Measurements from ENCODE around the gene ZNF787. TPM values are rescaled to one million over a fixed set of nuclear protein-coding genes. Genes with fewer than 3 reads are reported as not detected.
A peak's percentile ranks its signal among the peaks of the same experiment; 100 is the strongest.

ZNF787 gene
- total and polyA plus RNA-seq, 10 donors, result 16.6 to 53.8 (median 30.9) TPM

DNA sequence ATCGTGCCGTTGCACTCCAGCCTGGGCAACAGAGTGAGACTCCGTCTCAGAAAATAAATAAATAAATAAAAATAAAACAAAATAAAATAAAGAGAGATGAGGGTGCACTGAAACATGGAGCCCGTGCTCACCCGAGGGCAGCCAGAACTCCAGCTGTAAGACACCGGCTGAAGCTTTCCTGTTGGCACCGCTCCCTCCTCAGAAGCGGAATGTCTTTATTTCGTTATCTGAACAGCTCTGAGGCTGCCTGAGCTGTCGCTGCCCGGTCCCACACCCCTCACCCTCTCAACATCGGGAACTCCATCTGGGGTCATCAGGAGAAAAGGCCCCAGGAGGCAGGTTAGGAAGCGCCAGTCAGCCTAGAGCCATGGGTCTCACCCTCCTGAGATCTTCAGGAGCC, 24.4 kb downstream of the ZNF787 start:
- Histone ChIP-seq H3K36me3 (peaks cover 0 to 97% (median 29%) of the 10 kb centered on the region in 6 donors), H3K27me3 (replicated peaks in 1 of 7) (no peaks in the 10 kb centered on the region), H3K4me3 (no peak overlapping the region), H3K4me1 (peaks cover 0 to 66% (median 30%) of the 10 kb centered on the region in 6 donors), H3K9me3 (no peaks in the 10 kb centered on the region), H3K27ac (peak overlapping the region in 3 of 8 donors; percentile 2 to 45 (median 6))
- TF ChIP-seq POLR2A (IDR thresholded peaks at IDR 0.05), result no peak
- TF ChIP-seq POLR2AphosphoS5 (IDR thresholded peaks at IDR 0.05), result no peak
- TF ChIP-seq, protein P1, sequence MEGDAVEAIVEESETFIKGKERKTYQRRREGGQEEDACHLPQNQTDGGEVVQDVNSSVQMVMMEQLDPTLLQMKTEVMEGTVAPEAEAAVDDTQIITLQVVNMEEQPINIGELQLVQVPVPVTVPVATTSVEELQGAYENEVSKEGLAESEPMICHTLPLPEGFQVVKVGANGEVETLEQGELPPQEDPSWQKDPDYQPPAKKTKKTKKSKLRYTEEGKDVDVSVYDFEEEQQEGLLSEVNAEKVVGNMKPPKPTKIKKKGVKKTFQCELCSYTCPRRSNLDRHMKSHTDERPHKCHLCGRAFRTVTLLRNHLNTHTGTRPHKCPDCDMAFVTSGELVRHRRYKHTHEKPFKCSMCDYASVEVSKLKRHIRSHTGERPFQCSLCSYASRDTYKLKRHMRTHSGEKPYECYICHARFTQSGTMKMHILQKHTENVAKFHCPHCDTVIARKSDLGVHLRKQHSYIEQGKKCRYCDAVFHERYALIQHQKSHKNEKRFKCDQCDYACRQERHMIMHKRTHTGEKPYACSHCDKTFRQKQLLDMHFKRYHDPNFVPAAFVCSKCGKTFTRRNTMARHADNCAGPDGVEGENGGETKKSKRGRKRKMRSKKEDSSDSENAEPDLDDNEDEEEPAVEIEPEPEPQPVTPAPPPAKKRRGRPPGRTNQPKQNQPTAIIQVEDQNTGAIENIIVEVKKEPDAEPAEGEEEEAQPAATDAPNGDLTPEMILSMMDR (IDR thresholded peaks at IDR 0.05 in 8 of 11, conservative IDR thresholded peaks at IDR 0.05 in 3 of 11), result no peak
- WGBS, 5 donors, result 78 to 90% (median 82%) methylated on average over 13 of the region's 13 CpGs
- no peak for DNase-seq
- intact Hi-C loops (cut with DNase I; ENCODE audit: low total_unique reads), result no loop called here

DNA sequence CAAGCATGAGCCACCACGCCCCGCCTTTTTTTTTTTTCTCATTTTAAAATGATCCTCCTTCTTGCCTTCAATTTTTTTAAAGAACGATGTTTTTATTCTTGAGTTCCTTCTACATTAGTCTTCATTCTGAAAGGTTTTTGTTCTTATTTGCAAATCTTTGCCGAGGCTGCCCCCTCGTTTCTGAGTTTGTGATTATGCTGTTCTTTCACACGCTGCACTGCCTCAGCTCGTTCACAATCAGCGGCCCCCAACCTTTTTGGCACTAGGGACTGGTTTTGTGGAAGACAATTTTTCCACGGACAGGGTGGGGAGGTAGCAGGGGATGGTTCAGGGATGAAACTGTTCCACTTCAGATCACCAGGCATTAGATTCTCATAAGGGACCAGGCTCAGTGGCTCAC, 26.6 kb downstream of the ZNF787 start:
- Histone ChIP-seq H3K9me3 (no peaks in the 10 kb centered on the region), H3K4me1 (peaks cover 0 to 72% (median 32%) of the 10 kb centered on the region in 6 donors), H3K36me3 (peaks cover 0 to 97% (median 28%) of the 10 kb centered on the region in 6 donors), H3K27me3 (replicated peaks in 1 of 7) (no peaks in the 10 kb centered on the region), H3K4me3 (no peak overlapping the region), H3K27ac (no peak overlapping the region)
- WGBS, 5 donors, result 78 to 95% (median 85%) methylated on average over 9 of the region's 9 CpGs
- intact Hi-C loops (cut with DNase I; ENCODE audit: low total_unique reads), result no loop called here
- no peak for DNase-seq
- TF ChIP-seq POLR2A (IDR thresholded peaks at IDR 0.05), result no peak
- TF ChIP-seq, protein P1 (IDR thresholded peaks at IDR 0.05 in 8 of 11, conservative IDR thresholded peaks at IDR 0.05 in 3 of 11), result no peak
- TF ChIP-seq POLR2AphosphoS5 (IDR thresholded peaks at IDR 0.05), result no peak

DNA sequence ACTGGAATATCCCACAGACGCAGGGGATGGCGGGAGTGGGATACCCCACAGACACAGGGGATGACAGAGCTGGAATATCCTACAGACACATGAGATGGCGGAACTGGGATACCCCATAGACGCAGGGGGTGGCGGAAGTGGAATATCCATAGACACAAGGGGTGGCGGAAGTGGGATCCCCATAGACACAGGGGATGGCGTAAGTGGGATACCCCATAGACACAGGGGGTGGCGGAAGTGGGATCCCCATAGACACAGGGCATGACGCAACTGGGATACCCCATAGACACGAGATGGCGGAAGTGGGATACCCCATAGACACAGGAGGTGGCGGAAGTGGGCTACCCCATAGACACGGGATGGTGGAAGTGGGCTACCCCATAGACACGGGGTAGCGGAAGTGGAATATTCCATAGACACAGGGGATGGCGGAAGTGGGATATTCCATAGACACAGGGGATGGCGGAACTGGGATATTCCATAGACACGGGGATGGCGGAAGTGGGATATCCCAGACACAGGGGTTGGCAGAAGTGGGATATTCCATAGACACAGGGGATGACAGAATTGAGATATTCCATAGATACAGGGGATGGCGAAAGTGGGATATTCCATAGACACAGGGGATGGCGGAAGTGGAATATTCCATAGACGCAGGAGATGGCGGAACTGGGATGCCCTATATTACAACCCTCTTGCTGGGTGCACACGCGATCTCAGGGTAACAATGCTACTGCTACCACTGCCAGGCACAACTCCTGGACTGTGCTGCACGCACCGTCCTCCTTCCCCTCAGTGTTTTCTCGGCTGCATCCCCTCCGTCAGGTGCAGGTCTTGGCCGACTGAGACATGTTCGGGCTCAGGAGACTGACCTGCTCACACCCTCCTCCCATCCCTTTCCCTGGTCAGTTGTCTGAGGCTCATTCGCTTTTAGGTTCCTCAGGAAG, 28.1 kb downstream of the ZNF787 start:
- H3K4me3 ChIP-seq, result no peak overlapping the region
- no peaks in the 10 kb centered on the region for H3K9me3 ChIP-seq
- no peak for TF ChIP-seq POLR2A (IDR thresholded peaks at IDR 0.05)
- peak; percentile 43 to 67 (median 53) for TF ChIP-seq POLR2AphosphoS5 (IDR thresholded peaks at IDR 0.05)
- H3K36me3 ChIP-seq, result peaks cover 0 to 98% (median 35%) of the 10 kb centered on the region in 6 donors
- DNase-seq, result no peak
- H3K4me1 ChIP-seq, result peaks cover 0 to 71% (median 30%) of the 10 kb centered on the region in 6 donors
- 96 to 99% (median 97%) methylated on average over 32 of the region's 32 CpGs for WGBS, 5 donors
- H3K27ac ChIP-seq, result peak overlapping the region in 1 of 8 donors; percentile 67
- intact Hi-C loops (cut with DNase I; ENCODE audit: low total_unique reads), result no loop called here
- no peaks in the 10 kb centered on the region for H3K27me3 ChIP-seq (replicated peaks in 1 of 7)

DNA sequence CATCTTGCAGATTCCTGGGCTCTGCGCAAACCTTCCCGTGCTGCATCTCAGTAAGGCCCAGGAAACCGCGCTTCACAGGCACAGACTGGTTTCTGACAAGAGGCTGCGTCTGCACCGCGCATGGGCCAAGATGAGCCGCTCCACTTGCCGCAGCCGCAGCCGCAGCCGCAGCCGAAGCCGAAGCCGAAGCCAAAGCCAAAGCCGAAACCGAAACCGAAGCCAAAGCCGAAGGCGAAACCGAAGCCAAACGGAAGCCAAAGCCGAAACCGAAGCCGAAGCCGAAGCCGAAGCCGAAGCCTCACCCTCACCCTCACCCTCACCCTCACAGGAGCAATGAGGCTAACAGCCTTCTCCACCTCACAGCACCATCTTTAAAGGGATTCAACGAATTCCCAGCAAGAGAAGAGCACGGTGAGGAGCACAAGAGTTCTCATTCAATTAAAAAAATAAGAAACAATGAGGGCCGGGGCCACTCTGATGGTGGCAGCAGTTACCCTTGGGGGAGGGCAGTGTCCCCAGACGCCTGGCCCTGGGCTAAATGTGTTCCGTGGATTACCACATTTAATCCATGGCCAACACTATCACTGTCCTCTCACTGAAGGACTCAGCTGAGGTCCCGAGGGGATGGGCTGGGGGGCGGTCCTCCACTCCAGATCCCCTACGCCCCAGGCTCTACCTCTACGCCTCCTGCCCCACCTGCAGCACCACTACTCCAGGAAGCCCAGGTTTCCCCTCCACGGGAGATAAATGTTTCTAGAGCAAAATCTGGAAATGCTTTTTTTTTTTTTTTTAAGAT, 29.1 kb downstream of the ZNF787 start:
- Histone ChIP-seq H3K27ac (peak overlapping the region in 4 of 8 donors; percentile 47 to 67 (median 53)), H3K27me3 (replicated peaks in 1 of 7) (no peaks in the 10 kb centered on the region), H3K4me1 (peaks cover 0 to 72% (median 28%) of the 10 kb centered on the region in 6 donors), H3K9me3 (no peaks in the 10 kb centered on the region), H3K4me3 (peak overlapping the region in 3 of 8 donors; percentile 13 to 56 (median 17)), H3K36me3 (peaks cover 0 to 98% (median 36%) of the 10 kb centered on the region in 6 donors)
- no peak for DNase-seq
- intact Hi-C loops (cut with DNase I; ENCODE audit: low total_unique reads), result no loop called here
- peak in 2 of 3 donors; percentile 18 to 68 for TF ChIP-seq POLR2AphosphoS5 (IDR thresholded peaks at IDR 0.05)
- TF ChIP-seq, protein P1 (IDR thresholded peaks at IDR 0.05 in 8 of 11, conservative IDR thresholded peaks at IDR 0.05 in 3 of 11), result no peak
- no peak for TF ChIP-seq POLR2A (IDR thresholded peaks at IDR 0.05)
- WGBS, 5 donors, result 65 to 86% (median 80%) methylated on average over 38 of the region's 38 CpGs

Measured in spleen (tissue), 11 donors.